PC-3 (cell line): ENCODE measurements around the gene RRM1. TPM values are rescaled to one million over a fixed set of nuclear protein-coding genes. Genes with fewer than 3 reads are reported as not detected.

Source experiments
- ATAC-seq: fragments of 200-7000 bp; cut with Tn5 transposase; 2 replicates; pipeline ENCODE4 v1.9.1; 2020; ENCODE audit warnings: mild to moderate bottlenecking, moderate library complexity
- BruUV-seq: library from RNA; stranded (reverse); fragments of 400-500 nt; replicated peaks from 2 replicates; lab custom pipeline; 2021; lab: Mats Ljungman, UMichigan
- CTCF ChIA-PET: fragments of 300-600 bp; sonication (Branson Sonifier 250); formaldehyde crosslinking; loops from one replicate; lab custom pipeline; 2022; ENCODE audit warnings: antibody characterized with exemption; lab: Charles Lee
- POLR2A ChIA-PET: fragments of 300-600 bp; sonication (Branson Sonifier 250); formaldehyde crosslinking; loops from one replicate; lab custom pipeline; 2022; ENCODE audit warnings: antibody characterized with exemption; ENCODE audit not compliant: unreplicated experiment; lab: Charles Lee
- DNase-seq: peaks from one replicate; pipeline ENCODE4 v3.0.0-alpha.2; 2015
- H2AFZ ChIP-seq: fragments of 300-600 bp; sonication (generic); 2 replicates; pipeline ENCODE4 v1.6.0; 2016; ENCODE audit warnings: antibody characterized with exemption, low read length
- H3F3A ChIP-seq: fragments of 300-600 bp; sonication (generic); one replicate; pipeline ENCODE4 v1.6.0; 2017; ENCODE audit warnings: antibody characterized with exemption, low read length, control low read depth, mild to moderate bottlenecking; ENCODE audit not compliant: unreplicated experiment
- H3K27ac ChIP-seq: fragments of 300-600 bp; sonication (generic); 2 replicates; pipeline ENCODE4 v1.5.1; 2016; ENCODE audit warnings: mild to moderate bottlenecking, low read length
- H3K27me3 ChIP-seq: fragments of 300-600 bp; sonication (generic); 2 replicates; pipeline ENCODE4 v1.6.1; 2016; ENCODE audit warnings: low read length, mixed read lengths
- H3K36me3 ChIP-seq: fragments of 300-600 bp; sonication (generic); 2 replicates; pipeline ENCODE4 v1.6.1; 2016; ENCODE audit warnings: low read depth, mixed run types, low read length, mixed read lengths
- H3K4me1 ChIP-seq: fragments of 300-600 bp; sonication (generic); 2 replicates; pipeline ENCODE4 v1.5.1; 2016; ENCODE audit warnings: low read length; ENCODE audit not compliant: insufficient read depth
- H3K4me2 ChIP-seq: fragments of 300-600 bp; sonication (generic); 2 replicates; pipeline ENCODE4 v1.6.0; 2016; ENCODE audit warnings: low read length
- H3K4me3 ChIP-seq: fragments of 300-600 bp; sonication (generic); 2 replicates; pipeline ENCODE4 v1.5.1; 2016; ENCODE audit warnings: mild to moderate bottlenecking, low read length, mixed read lengths
- H3K79me2 ChIP-seq: fragments of 300-600 bp; sonication (generic); 2 replicates; pipeline ENCODE4 v1.6.1; 2017; ENCODE audit warnings: low read length, mixed read lengths
- H3K9ac ChIP-seq: fragments of 300-600 bp; sonication (generic); 2 replicates; pipeline ENCODE4 v1.6.0; 2016; ENCODE audit warnings: mild to moderate bottlenecking, low read length
- H3K9me2 ChIP-seq: fragments of 300-600 bp; sonication (generic); replicated peaks from 2 replicates; pipeline ENCODE4 v1.6.1; 2016; ENCODE audit warnings: mixed run types, low read length, mixed read lengths
- H3K9me3 ChIP-seq: fragments of 300-600 bp; sonication (generic); 2 replicates; pipeline ENCODE4 v1.6.1; 2016; ENCODE audit warnings: low read length, mixed read lengths
- H4K20me1 ChIP-seq: fragments of 300-600 bp; sonication (generic); 2 replicates; pipeline ENCODE4 v1.6.1; 2016; ENCODE audit warnings: low read length, mixed read lengths
- CTCF ChIP-seq: fragments of 300-600 bp; sonication (generic); conservative IDR thresholded peaks from 2 replicates; pipeline ENCODE4 v1.5.1; 2017; ENCODE audit warnings: antibody characterized with exemption, low read depth, mild to moderate bottlenecking, low read length
- EZH2 ChIP-seq: fragments of 300-600 bp; sonication (generic); IDR thresholded peaks from one replicate; pipeline ENCODE4 v1.6.1; 2017; ENCODE audit warnings: antibody characterized with exemption, mild to moderate bottlenecking, low read length; ENCODE audit not compliant: unreplicated experiment
- EZH2phosphoT487 ChIP-seq: fragments of 300-600 bp; sonication (generic); IDR thresholded peaks from 2 replicates; pipeline ENCODE4 v1.6.1; 2018; ENCODE audit warnings: mild to moderate bottlenecking, antibody characterized with exemption, low read length, borderline replicate concordance
- intact Hi-C: fragments of 100-400 bp; cut with micrococcal nuclease; formaldehyde crosslinking; loops from 2 replicates; pipeline ENCODE4 v1.9.0; 2023
- total RNA-seq: library from RNA; depleted of rRNA; stranded (reverse); fragments of >200 nt; gene quantifications from 2 replicates; pipeline ENCODE4 v1.2.3, GENCODE V29; 2014

Gene RRM1
- total RNA-seq, 1 experiment from 2014 or later: 106 TPM

GRCh38 chr11:4093519-4094347 is 866 bp upstream of the RRM1 start:
- DNase-seq (no peak), ATAC-seq (no peak)
- Histone ChIP-seq H4K20me1 (no peaks in the 10 kb centered on the region), H3K4me1 (peaks cover 20% of the 10 kb centered on the region), H3F3A (no peaks in the 10 kb centered on the region), H3K9me3 (no peaks in the 10 kb centered on the region), H3K36me3 (peaks cover 3% of the 10 kb centered on the region; the same call in 1 of the 2 replicates), H3K9ac (peak overlapping the region; percentile 92), H3K79me2 (peaks cover 53% of the 10 kb centered on the region), H3K4me3 (peak overlapping the region; percentile 85), H3K27ac (peak overlapping the region; percentile 68), H3K27me3 (no peaks in the 10 kb centered on the region), H3K9me2 (no peaks in the 10 kb centered on the region), H3K4me2 (peak overlapping the region; percentile 95), H2AFZ (peak overlapping the region; percentile 88)
- TF ChIP-seq EZH2phosphoT487: no peak
- TF ChIP-seq EZH2: no peak
- no peak for TF ChIP-seq CTCF
- CTCF ChIA-PET: interaction anchor here (0.6 kb wide), 1 partner anchor 1286 kb away, joined by 4 read pairs; no protein-coding TSS in a partner anchor
- intact Hi-C loops: no loop called here
- POLR2A ChIA-PET: no interaction called here
- no TSS peak for BruUV-seq

GRCh38 chr11:4095509-4096230 is 1.1 kb downstream of the RRM1 start:
- POLR2A ChIA-PET: interaction anchor here (0.6 kb wide), 1 partner anchor 87 kb away, joined by 4 read pairs; no protein-coding TSS in a partner anchor
- H3K4me1 ChIP-seq: peaks cover 20% of the 10 kb centered on the region
- DNase-seq: peak; percentile 34

More at GRCh38 chr11:4095509-4096230, 1.1 kb downstream of the RRM1 start:
- Histone ChIP-seq H4K20me1 (no peaks in the 10 kb centered on the region), H3K4me2 (peak overlapping the region; percentile 95), H2AFZ (peak overlapping the region; percentile 88; the same call in 1 of the 2 replicates), H3F3A (no peaks in the 10 kb centered on the region), H3K27ac (peak overlapping the region; percentile 68), H3K79me2 (peaks cover 72% of the 10 kb centered on the region), H3K4me3 (peak overlapping the region; percentile 85), H3K9me2 (no peaks in the 10 kb centered on the region), H3K9ac (peak overlapping the region; percentile 92), H3K9me3 (no peaks in the 10 kb centered on the region), H3K27me3 (no peaks in the 10 kb centered on the region), H3K36me3 (peaks cover 3% of the 10 kb centered on the region; the same call in 1 of the 2 replicates)
- intact Hi-C loops: no loop called here
- peak; percentile 4 for ATAC-seq
- BruUV-seq: TSS peak; percentile 61
- CTCF ChIA-PET: no interaction called here
- TF ChIP-seq EZH2 (no peak), EZH2phosphoT487 (no peak), CTCF (no peak)
